NCI-H526 (cell line): Measurements from ENCODE around the gene RER1.

Source experiments
- DNase-seq, 2 experiments: peaks; one replicate each; lab custom pipeline; 2025; lab: John Stamatoyannopoulos, UW

Gene RER1

DNA sequence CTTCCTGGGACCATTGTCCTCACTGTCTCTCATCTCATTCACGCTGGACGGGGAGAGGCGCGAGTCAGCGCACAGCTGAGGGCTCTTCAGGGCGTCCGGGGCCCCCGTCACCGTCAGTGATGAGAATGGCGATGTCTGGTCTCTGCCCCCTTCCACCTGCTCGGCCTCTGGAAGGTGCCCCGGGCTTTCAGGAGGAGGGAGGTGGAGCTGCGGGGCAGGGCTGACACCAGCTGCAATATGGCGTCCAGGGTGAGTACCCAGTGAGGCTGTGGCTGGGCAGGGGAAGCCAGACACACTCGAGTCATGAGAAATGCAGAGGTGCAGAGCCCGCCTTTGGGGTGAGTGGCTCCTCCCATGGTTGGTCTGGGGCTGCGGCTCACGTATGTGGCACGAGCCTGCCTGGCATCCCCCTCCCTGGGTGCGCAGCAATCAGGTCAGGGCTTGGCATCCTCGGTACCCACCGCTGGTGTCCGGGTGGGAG lies 15.3 kb upstream of the RER1 start:
- DNase-seq = no peak

DNA sequence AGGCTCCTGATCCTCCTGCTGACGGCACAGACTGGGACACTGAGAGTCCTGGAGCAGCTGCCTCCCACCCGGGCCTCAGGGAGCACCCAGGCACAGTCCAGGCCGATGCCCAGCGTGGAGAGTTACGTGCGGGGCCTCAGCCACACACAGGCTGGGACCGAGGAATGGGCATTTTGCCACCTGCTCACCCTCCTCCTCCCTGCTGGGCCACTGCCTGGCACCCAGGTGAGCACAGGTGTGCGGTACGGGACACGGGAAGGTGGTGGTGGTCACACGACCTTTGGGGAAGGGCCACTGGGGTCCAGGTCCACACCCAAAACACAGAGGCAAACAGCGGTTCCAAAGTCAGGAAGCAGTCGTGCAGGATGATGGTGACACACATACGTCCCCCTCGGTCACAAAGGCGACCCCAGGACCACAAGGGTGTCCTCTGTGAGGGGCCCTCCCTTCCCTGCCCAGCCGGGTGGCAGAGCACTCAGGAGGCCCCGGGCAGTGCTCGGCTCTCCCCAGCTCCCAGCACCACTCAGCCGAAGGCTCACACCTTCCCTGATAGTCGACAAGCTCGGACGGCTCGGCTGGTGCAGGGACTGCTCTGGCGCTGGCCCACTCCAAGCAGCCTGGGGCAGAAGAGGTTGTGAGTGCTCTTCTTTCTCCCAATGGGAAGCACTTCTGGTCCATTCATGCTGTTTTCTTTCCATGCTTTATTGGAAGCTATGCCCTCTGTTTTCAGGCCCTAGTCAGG lies 14.5 kb upstream of the RER1 start:
- no peak for DNase-seq

DNA sequence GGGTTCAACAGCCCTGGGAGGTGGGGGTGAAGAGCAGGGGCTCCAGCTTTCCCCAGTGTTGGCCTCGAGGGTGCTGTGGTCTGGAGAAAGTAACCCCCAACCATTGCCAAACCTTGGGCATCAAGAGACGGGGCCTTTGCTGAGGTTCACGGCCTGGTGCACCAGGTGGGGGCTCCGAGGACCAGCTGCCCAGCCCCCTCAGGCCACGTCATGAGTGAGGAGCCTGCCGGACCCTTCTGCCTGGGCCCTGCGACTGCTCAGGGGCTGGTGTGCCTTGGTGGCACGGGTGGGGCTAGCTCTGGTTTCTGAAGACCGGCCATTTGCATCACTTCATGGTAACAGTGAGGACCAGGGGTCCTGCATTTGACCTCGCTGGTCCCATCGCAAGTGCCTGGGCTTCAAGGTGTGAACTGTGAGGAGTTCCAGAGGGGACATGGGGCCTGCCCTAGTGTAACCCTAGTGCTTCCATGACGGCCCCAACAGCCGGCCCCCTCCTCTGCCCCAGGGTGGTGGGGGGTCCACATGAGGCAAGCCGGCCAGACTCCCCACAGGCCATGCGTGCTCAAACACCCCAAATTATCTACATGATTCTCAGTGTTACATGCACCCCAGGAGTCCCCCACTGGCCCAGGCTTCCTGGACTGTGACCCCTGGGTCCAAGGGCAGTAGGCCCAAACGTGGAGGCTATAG lies 13.7 kb upstream of the RER1 start:
- no peak for DNase-seq

- DNase-seq = peak; percentile 52 to 79
Measured at GRCh38 chr1:2378441-2378851, 13.2 kb upstream of the RER1 start.

DNA sequence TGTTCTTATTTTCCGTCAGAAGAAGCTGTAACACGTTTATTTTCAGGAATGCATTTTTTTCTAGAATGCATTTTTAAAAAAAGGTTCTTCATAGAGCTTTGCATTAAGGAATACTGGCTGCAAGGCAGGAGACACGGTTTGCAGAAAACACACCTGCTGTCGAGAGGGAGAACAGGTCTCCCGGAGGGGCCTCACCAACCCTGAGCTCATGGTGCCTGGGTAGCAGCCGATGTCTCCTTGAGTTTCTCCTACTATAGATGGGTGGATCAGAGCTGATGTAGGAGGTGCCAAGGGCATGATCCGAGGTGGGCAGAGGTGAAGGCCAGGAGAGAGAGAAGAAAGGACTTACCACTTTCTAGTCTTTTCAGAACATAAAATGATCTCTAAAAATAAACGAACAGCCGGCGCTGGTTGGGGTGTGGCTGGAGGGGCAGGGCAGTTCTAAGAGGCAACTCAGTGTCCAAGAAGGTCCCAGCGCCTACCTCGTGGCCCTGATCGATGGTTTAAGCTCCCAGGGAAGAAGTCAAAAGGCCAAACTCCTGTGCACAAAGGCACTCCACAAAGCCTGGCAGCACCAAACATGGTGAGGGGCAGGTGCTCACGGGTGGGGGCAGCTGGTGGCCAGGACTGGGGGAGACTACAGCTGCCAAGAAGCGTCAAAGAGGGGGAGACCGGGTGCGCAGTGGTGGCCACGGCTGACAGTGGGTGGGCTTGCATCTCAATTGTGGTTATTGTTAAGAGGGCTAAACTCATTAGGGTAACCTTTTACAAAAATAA lies 12.5 kb upstream of the RER1 start:
- DNase-seq = no peak

DNA sequence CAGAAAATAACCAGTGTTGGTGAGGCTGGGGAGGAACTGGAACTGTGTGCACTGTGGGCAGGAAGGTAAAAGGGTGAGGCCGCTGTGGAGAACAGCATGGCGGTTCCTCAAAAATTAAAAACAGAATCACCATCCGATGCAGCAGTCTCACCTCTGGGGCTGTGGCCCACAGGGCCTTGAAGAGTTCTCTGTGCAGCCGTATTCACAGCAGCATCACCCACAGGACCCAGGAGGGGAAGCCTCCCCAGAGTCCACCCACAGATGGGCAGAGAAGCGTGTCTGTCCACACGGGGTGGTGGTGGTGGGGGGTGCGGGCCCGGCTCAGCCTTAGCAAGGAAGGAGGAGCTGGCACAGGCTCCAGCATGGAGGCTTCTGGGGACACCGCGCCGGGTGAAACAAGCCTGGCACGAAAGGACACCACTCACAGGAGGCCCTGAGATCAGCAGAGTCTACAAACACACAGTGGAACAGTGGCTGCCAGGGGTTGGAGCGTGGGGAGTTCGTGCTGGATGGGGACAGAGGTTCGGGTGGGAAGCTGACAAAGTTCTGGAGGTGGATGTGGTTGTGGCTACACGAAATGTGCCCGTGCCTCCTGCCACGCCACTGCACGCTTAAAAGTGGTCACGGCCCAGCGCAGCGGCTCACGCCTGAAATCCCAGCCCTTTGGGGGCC lies 11.8 kb upstream of the RER1 start:
- no peak for DNase-seq

DNA sequence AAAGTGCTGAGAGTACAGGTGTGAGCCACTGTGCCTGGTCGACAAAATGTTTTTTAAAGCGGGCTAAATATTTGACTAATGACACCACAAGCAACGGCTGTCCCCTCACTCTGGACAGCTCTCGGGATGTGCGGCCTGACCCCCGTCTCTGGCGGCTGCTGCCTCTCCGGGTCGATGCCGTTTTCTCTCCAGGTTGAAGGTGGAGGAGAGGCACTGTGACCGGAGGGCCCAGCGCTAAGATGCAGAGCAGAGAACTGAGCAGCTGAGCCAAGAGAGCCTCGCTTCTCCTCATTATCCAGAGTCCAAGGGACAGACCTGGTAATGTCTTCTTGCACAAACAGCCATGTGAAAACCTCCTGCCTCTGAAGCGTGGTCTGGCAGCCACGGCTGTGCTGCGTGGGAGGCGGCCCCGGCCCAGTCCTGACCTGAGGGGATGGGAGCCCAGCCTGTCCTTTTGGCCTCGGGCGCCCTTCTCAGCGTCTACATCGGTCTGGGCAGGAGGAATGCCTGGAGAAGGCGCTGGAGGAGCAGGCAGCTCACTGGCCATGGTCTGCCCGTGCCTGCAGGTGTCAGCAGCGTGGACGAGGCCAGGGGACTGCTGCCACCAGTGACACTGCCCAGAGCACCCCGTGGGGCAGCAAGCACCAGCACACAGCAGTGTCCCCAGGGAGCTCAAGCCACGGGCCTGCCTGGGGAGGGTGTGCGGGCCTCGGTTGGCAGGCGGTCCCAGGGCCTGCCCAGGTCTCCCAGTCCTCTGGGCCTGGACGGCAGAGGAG lies 10.6 kb upstream of the RER1 start:
- DNase-seq = peak in 1 of 2 experiments; percentile 55

GRCh38 chr1:2381741-2382620 lies 9.7 kb upstream of the RER1 start:
- DNase-seq = peak; percentile 25 to 88

- peak in 1 of 2 experiments; percentile 72 for DNase-seq
Measured at GRCh38 chr1:2382621-2383361, 8.8 kb upstream of the RER1 start.

DNA sequence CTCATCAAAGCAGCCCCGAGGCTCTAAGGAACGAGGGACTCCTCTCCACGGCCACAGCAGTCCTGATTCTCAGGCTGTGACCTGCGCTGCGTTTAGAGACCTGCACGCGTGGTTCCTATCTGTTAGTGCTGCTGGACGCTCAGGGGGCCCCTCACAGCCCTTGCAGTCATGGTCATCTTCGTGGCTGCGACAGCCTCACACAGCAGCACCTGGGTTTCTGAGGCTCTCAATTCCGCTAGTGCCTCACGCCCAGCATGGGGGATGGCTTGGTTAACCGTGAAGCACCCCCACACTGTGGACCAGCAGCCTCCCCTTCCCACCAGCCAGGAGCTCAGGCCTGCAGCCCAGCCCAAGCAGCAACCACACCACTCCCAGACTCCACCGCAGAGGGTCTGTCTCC lies 8.1 kb upstream of the RER1 start:
- DNase-seq = no peak

GRCh38 chr1:2384130-2384860 lies 7.3 kb upstream of the RER1 start:
- DNase-seq = no peak

- DNase-seq = no peak
Measured at GRCh38 chr1:2384941-2385481, 6.6 kb upstream of the RER1 start.

DNA sequence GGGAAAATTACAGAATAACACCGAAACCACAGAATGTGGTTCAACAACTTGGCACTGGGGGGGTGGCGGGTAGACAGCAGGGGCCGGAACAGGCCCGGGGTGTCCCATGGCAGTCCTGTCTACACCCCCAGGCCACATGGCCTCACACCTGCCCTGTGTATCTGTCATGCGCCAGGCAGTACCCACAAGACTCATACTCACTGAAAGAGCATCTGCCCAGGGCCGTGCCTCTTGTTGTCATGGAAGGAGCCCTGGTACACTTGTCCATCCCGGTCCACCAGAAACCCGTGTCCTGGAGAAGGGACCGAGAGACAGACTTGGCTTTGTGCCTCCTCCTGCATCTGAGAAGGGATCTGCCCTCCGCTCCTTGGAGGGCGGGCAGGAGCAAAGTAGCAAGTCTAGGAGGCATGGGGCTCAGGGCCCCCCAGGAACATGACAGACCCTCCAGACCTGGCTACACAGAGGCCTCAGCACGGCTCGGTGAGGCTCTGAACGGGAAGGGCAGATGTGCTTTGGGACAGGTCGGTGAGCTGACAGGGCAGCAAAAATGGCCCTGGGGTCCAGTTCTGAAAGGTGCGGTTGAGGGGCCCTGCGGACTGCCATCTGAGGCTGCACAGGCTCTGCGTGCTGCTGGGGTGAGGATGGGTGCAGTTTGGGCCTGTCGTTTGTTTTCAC lies 5.9 kb upstream of the RER1 start:
- no peak for DNase-seq

GRCh38 chr1:2386636-2387611 lies 4.7 kb upstream of the RER1 start:
- no peak for DNase-seq

DNA sequence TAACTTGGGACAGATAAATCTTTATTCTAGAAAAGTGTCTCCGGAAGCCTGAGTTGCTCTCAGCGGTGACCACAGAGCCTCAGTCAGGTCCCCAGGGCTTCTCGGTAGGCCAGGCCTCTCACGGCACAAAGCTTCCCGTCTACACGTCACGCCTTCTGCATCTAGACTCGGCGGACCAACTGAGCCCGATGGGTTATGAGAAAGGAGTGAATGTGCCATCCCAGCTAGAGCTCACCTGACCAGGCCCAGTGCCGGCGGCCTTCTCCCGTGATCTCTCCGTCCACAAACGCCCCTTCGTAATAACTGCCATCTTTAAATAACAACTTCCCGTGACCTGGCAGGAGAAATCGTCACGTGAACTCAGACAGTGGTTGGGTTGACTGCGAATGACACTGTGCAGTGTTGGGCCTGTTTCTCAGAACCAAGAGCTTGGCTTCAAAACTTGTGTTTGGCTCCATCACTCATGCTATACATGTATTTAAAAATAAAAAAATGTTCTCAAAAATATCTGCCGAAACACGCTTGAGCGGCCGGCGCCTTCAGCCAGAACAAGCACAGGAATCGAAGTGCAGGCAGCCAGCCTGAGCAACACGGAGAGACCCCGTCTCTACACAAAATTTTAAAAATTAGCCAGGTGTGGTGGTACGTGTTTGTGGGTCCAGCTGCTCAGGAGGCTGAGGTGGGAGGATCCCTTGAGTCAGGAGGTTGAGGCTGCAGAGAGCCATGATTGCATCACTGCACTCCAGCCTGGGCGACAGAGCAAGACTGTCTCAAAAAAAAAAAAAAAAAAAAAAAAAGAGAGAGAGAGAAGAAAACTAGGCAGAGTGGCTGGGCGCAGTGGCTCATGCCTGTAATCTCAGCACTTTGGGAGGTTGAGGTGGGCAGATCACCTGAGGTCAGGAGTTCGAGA lies 3.4 kb upstream of the RER1 start:
- no peak for DNase-seq

DNA sequence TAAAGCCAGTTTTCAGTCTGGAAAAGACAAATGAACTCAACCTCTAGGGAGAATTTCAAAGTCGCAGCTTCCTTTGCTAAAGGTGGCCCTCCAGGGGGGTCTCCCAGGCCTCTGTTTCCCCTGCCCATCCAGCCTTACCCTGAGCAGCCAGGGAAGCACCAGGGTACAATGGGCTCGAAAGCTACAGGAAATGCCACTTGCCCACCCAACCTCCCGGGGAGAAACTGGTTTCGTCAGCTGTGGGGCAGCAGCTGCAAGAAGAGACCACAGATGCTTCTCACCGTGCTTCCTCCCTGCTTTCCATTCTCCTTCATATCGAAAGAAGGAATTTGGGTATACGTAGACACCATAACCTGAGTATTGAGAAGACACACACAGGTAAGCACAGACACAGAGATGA lies 2.0 kb upstream of the RER1 start:
- no peak for DNase-seq
